Spleen (tissue), 7 donors: ENCODE measurements around the gene TRA2A.

Experiments used
- POLR2A ChIP-seq, 3 donors: fragments of 450-650 bp; IDR thresholded peaks; one replicate each; pipeline ENCODE4 v1.5.1; 2017; ENCODE audit warnings: antibody characterized with exemption in 3 of 3, mild to moderate bottlenecking in 1 of 3
- TF ChIP-seq, protein P1 (sequence below), 11 experiments: fragments of 200-600 bp in 7 of 11; fragments of 450-650 bp in 4 of 11; sonication (generic) in 4 of 11; IDR thresholded peaks in 8 of 11; conservative IDR thresholded peaks in 3 of 11; 1 replicate in 7 of 11; 2 replicates in 4 of 11; pipeline versions ENCODE4 v1.4.0 to v1.8.0; 2016 to 2021; ENCODE audit warnings: antibody characterized with exemption in 11 of 11, inconsistent platforms in 4 of 11, mild to moderate bottlenecking in 1 of 11
- donor health status: DM: no; HTN: no; CAD: no; lungs with moderate emphysema.
- donor health status: DM: no; HTN: no; CAD: no.
- donor health status: DM: no; HTN: no; CAD: no.

DNA sequence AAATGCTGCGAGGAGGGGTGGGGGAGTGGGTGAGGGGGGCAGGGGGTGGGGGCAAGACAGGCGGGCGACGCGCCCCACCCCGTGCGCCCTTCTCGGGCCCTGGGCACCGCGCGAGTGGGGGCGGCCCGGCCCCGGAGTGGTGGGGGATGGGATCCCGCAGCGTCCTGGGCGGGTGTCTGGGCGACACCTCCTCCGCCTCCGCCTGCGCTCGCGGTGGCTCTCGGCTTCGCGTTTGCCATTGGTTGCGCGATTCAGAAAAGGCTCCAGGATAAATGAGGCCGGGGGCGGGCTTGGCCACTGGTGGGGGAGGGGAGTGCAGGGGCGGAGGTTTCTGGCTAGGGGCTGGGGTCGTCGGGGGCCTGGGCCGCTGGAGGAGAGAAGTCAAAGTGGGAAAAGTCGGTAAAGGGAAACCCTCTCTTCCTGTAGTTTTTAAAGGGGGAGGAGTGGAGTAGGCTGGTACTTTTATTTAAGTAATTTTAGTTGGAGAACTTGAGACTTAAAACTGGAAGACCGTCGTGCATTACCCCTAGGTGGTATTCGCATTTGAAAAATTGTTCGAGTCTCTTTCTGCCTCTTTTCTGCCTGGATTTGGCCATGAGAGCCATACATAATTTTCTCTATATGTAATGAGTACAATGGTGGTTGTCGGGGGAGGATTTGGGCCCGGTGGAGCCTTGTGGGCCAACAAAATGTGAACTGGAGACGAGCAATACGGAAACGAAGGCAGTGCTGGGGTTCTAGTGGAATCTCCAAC is 60.5 kb downstream of the TRA2A start:
- TF ChIP-seq, protein P1, sequence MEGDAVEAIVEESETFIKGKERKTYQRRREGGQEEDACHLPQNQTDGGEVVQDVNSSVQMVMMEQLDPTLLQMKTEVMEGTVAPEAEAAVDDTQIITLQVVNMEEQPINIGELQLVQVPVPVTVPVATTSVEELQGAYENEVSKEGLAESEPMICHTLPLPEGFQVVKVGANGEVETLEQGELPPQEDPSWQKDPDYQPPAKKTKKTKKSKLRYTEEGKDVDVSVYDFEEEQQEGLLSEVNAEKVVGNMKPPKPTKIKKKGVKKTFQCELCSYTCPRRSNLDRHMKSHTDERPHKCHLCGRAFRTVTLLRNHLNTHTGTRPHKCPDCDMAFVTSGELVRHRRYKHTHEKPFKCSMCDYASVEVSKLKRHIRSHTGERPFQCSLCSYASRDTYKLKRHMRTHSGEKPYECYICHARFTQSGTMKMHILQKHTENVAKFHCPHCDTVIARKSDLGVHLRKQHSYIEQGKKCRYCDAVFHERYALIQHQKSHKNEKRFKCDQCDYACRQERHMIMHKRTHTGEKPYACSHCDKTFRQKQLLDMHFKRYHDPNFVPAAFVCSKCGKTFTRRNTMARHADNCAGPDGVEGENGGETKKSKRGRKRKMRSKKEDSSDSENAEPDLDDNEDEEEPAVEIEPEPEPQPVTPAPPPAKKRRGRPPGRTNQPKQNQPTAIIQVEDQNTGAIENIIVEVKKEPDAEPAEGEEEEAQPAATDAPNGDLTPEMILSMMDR (IDR thresholded peaks at IDR 0.05 in 8 of 11, conservative IDR thresholded peaks at IDR 0.05 in 3 of 11) = no peak
- TF ChIP-seq POLR2A (IDR thresholded peaks at IDR 0.05) = no peak
